H9 (cell line): Measurements from ENCODE around the gene AATK. TPM values are rescaled to one million over a fixed set of nuclear protein-coding genes. Genes with fewer than 3 reads are reported as not detected.
A peak's percentile ranks its signal among the peaks of the same experiment; 100 is the strongest.

ENCODE experiments used
- DNase-seq: peaks from one replicate; pipeline ENCODE4 v3.0.0-alpha.2; 2017
- H2AFZ ChIP-seq: one replicate; pipeline ENCODE4 v1.6.1; 2013; ENCODE audit warnings: mild to moderate bottlenecking, low read length, control low read depth, moderate library complexity
- H2AK5ac ChIP-seq: 2 replicates; pipeline ENCODE4 v1.6.1; 2013; ENCODE audit warnings: low read length, control low read depth, mixed read lengths; ENCODE audit not compliant: insufficient read length
- H2BK120ac ChIP-seq: one replicate; pipeline ENCODE4 v1.6.1; 2013; ENCODE audit warnings: low read depth, mild to moderate bottlenecking, low read length, control low read depth, inconsistent platforms; ENCODE audit not compliant: poor library complexity, severe bottlenecking
- H2BK12ac ChIP-seq: 2 replicates; pipeline ENCODE4 v1.6.1; 2013; ENCODE audit warnings: low read length, control low read depth, mixed read lengths, low read depth; ENCODE audit not compliant: insufficient read length
- H2BK15ac ChIP-seq: 2 replicates; pipeline ENCODE4 v1.6.1; 2013; ENCODE audit warnings: low read depth, low read length, control low read depth
- H2BK20ac ChIP-seq: one replicate; pipeline ENCODE4 v1.6.1; 2013; ENCODE audit warnings: low read depth, mild to moderate bottlenecking, low read length, control low read depth, inconsistent platforms; ENCODE audit not compliant: poor library complexity, severe bottlenecking
- H2BK5ac ChIP-seq: 2 replicates; pipeline ENCODE4 v1.6.1; 2013; ENCODE audit warnings: low read length, control low read depth, mixed read lengths; ENCODE audit not compliant: insufficient read length
- H3K14ac ChIP-seq: 2 replicates; pipeline ENCODE4 v1.6.1; 2013; ENCODE audit warnings: low read length, control low read depth; ENCODE audit not compliant: insufficient read depth
- H3K18ac ChIP-seq: 2 replicates; pipeline ENCODE4 v1.6.1; 2013; ENCODE audit warnings: low read depth, mild to moderate bottlenecking, mixed read lengths, low read length, control low read depth; ENCODE audit not compliant: insufficient read length
- H3K23ac ChIP-seq: 2 replicates; pipeline ENCODE4 v1.6.1; 2013; ENCODE audit warnings: low read length, control low read depth, mixed read lengths, low read depth; ENCODE audit not compliant: insufficient read length
- H3K23me2 ChIP-seq: 2 replicates; pipeline ENCODE4 v1.6.1; 2013; ENCODE audit warnings: low read depth, mild to moderate bottlenecking, mixed read lengths, low read length, control low read depth; ENCODE audit not compliant: insufficient read length, poor library complexity, severe bottlenecking
- H3K27ac ChIP-seq: 2 replicates; pipeline ENCODE4 v1.5.1; 2013; ENCODE audit warnings: low read length, control low read depth, mixed read lengths, low read depth; ENCODE audit not compliant: insufficient read length
- H3K27me3 ChIP-seq: 2 replicates; pipeline ENCODE4 v1.6.1; 2013; ENCODE audit warnings: low read length, control low read depth, inconsistent platforms; ENCODE audit not compliant: insufficient read depth
- H3K4ac ChIP-seq: 2 replicates; pipeline ENCODE4 v1.6.1; 2013; ENCODE audit warnings: low read depth, mild to moderate bottlenecking, control low read depth, inconsistent platforms, low read length, moderate library complexity
- H3K4me1 ChIP-seq: 2 replicates; pipeline ENCODE4 v1.6.1; 2013; ENCODE audit warnings: low read length, control low read depth, inconsistent platforms; ENCODE audit not compliant: insufficient read depth
- H3K4me2 ChIP-seq: 2 replicates; pipeline ENCODE4 v1.6.1; 2013; ENCODE audit warnings: low read length, control low read depth, mixed read lengths; ENCODE audit not compliant: insufficient read length, insufficient read depth
- H3K56ac ChIP-seq: 2 replicates; pipeline ENCODE4 v1.6.1; 2013; ENCODE audit warnings: low read depth, mild to moderate bottlenecking, mixed read lengths, low read length, control low read depth; ENCODE audit not compliant: insufficient read length
- H3K79me1 ChIP-seq: 2 replicates; pipeline ENCODE4 v1.6.1; 2013; ENCODE audit warnings: low read depth, mild to moderate bottlenecking, moderate library complexity, low read length, control low read depth, inconsistent platforms; ENCODE audit not compliant: insufficient read depth, poor library complexity, severe bottlenecking
- H3K79me2 ChIP-seq: 2 replicates; pipeline ENCODE4 v1.6.1; 2013; ENCODE audit warnings: low read length, control low read depth, inconsistent platforms; ENCODE audit not compliant: insufficient read depth
- H3K9ac ChIP-seq: 2 replicates; pipeline ENCODE4 v1.6.1; 2013; ENCODE audit warnings: low read length, control low read depth, mixed read lengths; ENCODE audit not compliant: insufficient read length; ENCODE audit errors: extremely low read depth
- H3K9me3 ChIP-seq: one replicate; pipeline ENCODE4 v1.6.1; 2013; ENCODE audit warnings: low read depth, low read length, inconsistent platforms; ENCODE audit not compliant: control insufficient read depth
- H3T11ph ChIP-seq: one replicate; pipeline ENCODE4 v1.6.1; 2013; ENCODE audit warnings: mild to moderate bottlenecking, low read length, control low read depth, inconsistent platforms
- H4K20me1 ChIP-seq: one replicate; pipeline ENCODE4 v1.6.1; 2013; ENCODE audit not compliant: control insufficient read depth, insufficient read length, insufficient read depth
- H4K5ac ChIP-seq: 2 replicates; pipeline ENCODE4 v1.6.1; 2013; ENCODE audit warnings: low read depth, mild to moderate bottlenecking, mixed read lengths, low read length, control low read depth; ENCODE audit not compliant: insufficient read length
- H4K8ac ChIP-seq: replicated peaks from 2 replicates; pipeline ENCODE4 v1.6.1; 2013; ENCODE audit warnings: low read length, control low read depth, mixed read lengths, low read depth; ENCODE audit not compliant: insufficient read length
- H4K91ac ChIP-seq: 2 replicates; pipeline ENCODE4 v1.6.1; 2013; ENCODE audit warnings: low read depth, mild to moderate bottlenecking, moderate library complexity, mixed read lengths, low read length, control low read depth; ENCODE audit not compliant: insufficient read length
- H3K27ac Mint-ChIP-seq, 3 experiments: 2 replicates in 2 of 3; 3 replicates in 1 of 3; pipeline ENCODE4 v1.8.0; 2020 to 2021; ENCODE audit warnings: mixed read lengths in 3 of 3, mild to moderate bottlenecking in 1 of 3, moderate library complexity in 1 of 3
- H3K27me3 Mint-ChIP-seq: 2 replicates; pipeline ENCODE4 v1.8.0; 2021; ENCODE audit warnings: low read depth, mild to moderate bottlenecking, moderate library complexity, mixed read lengths
- H3K36me3 Mint-ChIP-seq, 3 experiments: 2 replicates in 2 of 3; 3 replicates in 1 of 3; pipeline ENCODE4 v1.8.0; 2020 to 2021; ENCODE audit warnings: low read depth in 3 of 3, mixed read lengths in 3 of 3; ENCODE audit not compliant: insufficient read depth in 1 of 3
- H3K4me1 Mint-ChIP-seq, 2 experiments: 2 replicates each; pipeline ENCODE4 v1.8.0; 2020; ENCODE audit warnings: mixed read lengths in 2 of 2
- H3K4me3 Mint-ChIP-seq, 2 experiments: 2 replicates in 1 of 2; 3 replicates in 1 of 2; pipeline ENCODE4 v1.8.0; 2020 to 2021; ENCODE audit warnings: mild to moderate bottlenecking in 2 of 2, mixed read lengths in 2 of 2, moderate library complexity in 1 of 2
- H3K9me3 Mint-ChIP-seq, 2 experiments: 2 replicates in 1 of 2; 3 replicates in 1 of 2; pipeline ENCODE4 v1.8.0; 2020; ENCODE audit warnings: mild to moderate bottlenecking in 2 of 2, mixed read lengths in 2 of 2, moderate library complexity in 1 of 2
- CTCF ChIP-seq: fragments of 200-600 bp; sonication (generic); conservative IDR thresholded peaks from 3 replicates; pipeline ENCODE4 v1.8.0; 2021; ENCODE audit warnings: antibody characterized with exemption, mild to moderate bottlenecking
- WGBS: extraction: QIAGEN DNeasy Blood & Tissue Kit; methylation state at CpG from one replicate; pipeline ENCODE4 v1.1.7; 2013; ENCODE audit warnings: missing lambda C conversion rate, low lambda C conversion rate, mixed read lengths; ENCODE audit not compliant: insufficient read length; ENCODE audit errors: extremely low coverage; 5-methylcytosine and 5-hydroxymethylcytosine counted together
- total RNA-seq: library from RNA; stranded (reverse); gene quantifications from 2 replicates; pipeline ENCODE4 v1.2.1, GENCODE V29; 2021

Gene AATK
- total RNA-seq, 1 experiment from 2014 or later: 2.4 TPM

- peaks cover 0 to 7% (median 0%) of the 10 kb centered on the region in 3 experiments; a peak in 4 of 7 replicates for H3K36me3 Mint-ChIP-seq
- no peaks in the 10 kb centered on the region for H3K4me1 ChIP-seq
- no peaks in the 10 kb centered on the region for H3K79me1 ChIP-seq
- no peak overlapping the region for H2BK5ac ChIP-seq
- H2BK20ac ChIP-seq: no peak overlapping the region
- no peak for DNase-seq
- H3K79me2 ChIP-seq: no peaks in the 10 kb centered on the region
- no peak overlapping the region for H2AK5ac ChIP-seq
- H2BK120ac ChIP-seq: no peak overlapping the region
- no peak overlapping the region for H3K18ac ChIP-seq
- H3K4me2 ChIP-seq: no peak overlapping the region
- no peak overlapping the region; the same call in 1 of the 2 replicates for H3K14ac ChIP-seq
- no peaks in the 10 kb centered on the region for H4K20me1 ChIP-seq
- H2AFZ ChIP-seq: no peak overlapping the region
- H3K56ac ChIP-seq: no peak overlapping the region
- no peak overlapping the region for H3K4ac ChIP-seq
- no peak overlapping the region for H3K23ac ChIP-seq
- no peak overlapping the region for H4K91ac ChIP-seq
- H3K4me1 Mint-ChIP-seq: peaks cover 2 to 10% of the 10 kb centered on the region in 2 experiments; a peak in 2 of 4 replicates
- H3T11ph ChIP-seq: no peak overlapping the region
- no peak overlapping the region for H2BK15ac ChIP-seq
- H2BK12ac ChIP-seq: no peak overlapping the region
- no peaks in the 10 kb centered on the region for H3K23me2 ChIP-seq
- H3K9me3 ChIP-seq: no peaks in the 10 kb centered on the region
- H3K4me3 Mint-ChIP-seq: no peak overlapping the region
- H4K5ac ChIP-seq: no peak overlapping the region
- H3K27me3 ChIP-seq: no peaks in the 10 kb centered on the region
- no peak for TF ChIP-seq CTCF
- H3K27ac Mint-ChIP-seq: peak overlapping the region in 2 of 3 experiments; percentile 34 to 82; a peak in 3 of 7 replicates
- no peak overlapping the region for H4K8ac ChIP-seq
- peaks cover 15 to 17% of the 10 kb centered on the region in 2 experiments for H3K9me3 Mint-ChIP-seq
- no CpG with 5 or more reads among the region's 8 CpGs for WGBS
- no peak overlapping the region for H3K27ac ChIP-seq
- H3K9ac ChIP-seq: no peak overlapping the region
- peaks cover 1% of the 10 kb centered on the region; the same call in 1 of the 2 replicates for H3K27me3 Mint-ChIP-seq
These were observed 26.6 kb downstream of the AATK start for GRCh38 chr17:81139428-81139827.
